ENCODE data around the gene CCDC28B.

Gene CCDC28B

DNA sequence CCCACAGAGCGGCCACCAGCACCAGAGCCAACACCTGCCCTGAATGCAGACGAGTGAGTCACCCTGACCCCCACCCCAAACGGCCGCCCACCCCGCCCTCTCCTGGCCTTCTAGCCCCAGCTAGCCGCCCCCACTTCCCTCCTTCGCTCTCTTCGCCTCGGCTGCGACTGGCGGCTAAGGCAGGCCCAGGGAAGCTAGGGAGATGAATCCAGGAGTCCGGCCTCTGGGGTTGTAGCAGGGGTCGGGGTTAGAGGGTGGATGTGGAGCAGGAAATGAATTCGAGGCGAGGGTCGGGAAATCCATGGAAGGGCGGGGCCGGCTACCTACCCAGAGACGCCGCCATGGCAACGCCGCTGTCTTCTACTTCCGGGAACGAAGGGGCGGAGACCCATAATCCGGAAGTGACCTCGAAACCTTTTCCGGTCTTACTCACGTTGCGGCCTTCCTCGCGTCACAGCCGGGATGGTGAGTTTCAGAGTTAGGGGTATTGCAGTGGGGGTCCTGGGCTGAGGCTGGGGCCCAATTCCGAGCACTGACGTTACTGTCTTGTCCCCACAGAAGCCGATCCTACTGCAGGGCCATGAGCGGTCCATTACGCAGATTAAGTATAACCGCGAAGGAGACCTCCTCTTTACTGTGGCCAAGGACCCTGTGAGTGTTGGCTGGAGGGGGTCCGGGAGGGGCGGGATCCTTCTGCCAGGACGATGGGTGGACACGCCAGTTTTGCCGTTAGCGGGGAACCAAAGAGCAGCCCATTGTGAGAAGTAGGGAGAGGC is 21.8 kb downstream of the CCDC28B start, which contains the start of the genes EIF3I and TMEM234:
EIF3I (plus strand) TSS at position 428 of the 776 bp plus-strand sequence; CDS start at position 463, 35 bp downstream.
TMEM234 (minus strand) TSS at position 374 of the 776 bp plus-strand sequence; CDS start at position 343, 31 bp downstream.
- peak; percentile 95 for DNase-seq (ENCODE audit: low spot score)

DNA sequence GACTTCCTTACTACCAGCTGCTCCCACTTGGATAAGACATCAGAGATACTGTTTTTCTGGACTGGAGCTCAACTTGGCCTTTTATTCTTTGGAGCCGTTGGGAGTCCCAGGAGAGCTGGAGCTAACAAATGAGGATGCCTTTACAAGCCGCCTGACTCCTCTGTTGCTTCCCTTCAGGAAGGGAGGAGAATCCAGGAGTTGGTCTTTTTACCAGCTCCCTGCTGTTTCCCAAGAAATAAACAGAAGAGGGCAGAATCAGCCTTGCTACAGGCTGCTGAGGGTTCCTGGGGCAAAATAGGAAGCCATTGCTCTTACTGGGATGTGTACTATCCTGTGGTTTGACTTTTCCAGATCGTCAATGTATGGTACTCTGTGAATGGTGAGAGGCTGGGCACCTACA is 23.3 kb downstream of the CCDC28B start:
- DNase-seq (ENCODE audit: low spot score), result no peak

DNA sequence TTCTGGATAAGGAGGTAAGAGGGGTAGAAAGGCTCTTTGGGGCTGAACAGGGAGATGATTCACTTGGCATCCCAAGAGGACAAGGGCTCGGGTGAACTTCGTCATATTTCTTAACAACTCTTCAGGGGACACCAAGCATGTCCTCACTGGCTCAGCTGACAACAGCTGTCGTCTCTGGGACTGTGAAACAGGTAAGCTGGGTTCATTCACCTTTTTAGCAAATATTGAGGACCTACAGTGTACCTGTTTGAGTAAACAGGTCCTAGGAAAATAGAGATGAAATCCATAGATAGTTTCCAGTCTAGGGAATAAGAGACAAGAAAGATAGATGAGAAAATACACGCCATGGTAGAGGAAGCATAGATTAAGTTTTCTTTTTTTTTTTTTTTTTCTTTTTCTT is 23.9 kb downstream of the CCDC28B start:
- DNase-seq (ENCODE audit: low spot score), result no peak

DNA sequence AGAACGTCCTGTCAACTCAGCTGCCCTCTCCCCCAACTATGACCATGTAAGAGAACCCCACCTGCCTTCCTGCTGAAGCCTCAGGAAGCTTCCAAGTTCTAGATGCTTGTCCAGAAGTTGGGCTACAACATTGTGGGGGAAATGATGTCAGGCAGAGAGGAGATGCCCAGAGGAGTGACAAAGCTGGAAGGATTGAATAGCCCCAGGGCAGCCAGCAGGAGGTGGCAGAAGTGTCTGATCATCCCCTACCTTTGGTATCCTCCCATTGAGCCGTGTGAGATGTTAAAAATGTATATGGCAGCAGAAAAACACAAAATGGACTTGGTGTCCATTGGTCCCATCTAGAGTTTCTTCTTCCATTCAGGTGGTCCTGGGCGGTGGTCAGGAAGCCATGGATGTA is 28.4 kb downstream of the CCDC28B start:
- DNase-seq (ENCODE audit: low spot score), result no peak

DNA sequence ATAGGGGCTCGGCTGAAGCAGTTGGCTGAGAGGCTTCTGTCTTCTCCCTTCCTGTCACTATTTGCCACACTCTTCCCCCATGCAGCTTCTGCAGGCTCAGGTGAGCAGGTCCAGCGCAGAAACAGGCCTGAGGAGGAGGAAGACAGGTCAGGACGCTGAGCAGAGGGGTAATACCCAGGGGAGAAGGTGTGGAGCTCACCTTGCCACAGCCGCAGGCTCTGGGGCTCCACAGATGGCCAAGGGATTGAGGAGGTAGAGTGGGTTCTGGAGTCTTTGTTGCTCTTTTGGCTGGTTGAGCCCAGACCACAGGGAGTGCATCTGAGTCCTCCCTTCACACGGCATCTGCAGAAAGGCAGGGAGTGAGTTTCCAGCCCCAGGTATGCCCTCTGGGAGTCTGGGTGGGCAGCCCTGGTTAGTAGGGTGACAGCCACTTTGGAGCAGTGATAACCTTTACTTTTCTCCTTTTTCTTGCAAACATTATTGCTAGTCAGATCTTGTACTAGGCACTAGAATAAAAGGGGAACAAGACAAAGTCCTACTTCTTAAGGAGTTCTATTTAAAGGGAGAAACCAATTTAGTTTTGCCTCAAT is 31.5 kb downstream of the CCDC28B start:
- DNase-seq (ENCODE audit: low spot score), result no peak

DNA sequence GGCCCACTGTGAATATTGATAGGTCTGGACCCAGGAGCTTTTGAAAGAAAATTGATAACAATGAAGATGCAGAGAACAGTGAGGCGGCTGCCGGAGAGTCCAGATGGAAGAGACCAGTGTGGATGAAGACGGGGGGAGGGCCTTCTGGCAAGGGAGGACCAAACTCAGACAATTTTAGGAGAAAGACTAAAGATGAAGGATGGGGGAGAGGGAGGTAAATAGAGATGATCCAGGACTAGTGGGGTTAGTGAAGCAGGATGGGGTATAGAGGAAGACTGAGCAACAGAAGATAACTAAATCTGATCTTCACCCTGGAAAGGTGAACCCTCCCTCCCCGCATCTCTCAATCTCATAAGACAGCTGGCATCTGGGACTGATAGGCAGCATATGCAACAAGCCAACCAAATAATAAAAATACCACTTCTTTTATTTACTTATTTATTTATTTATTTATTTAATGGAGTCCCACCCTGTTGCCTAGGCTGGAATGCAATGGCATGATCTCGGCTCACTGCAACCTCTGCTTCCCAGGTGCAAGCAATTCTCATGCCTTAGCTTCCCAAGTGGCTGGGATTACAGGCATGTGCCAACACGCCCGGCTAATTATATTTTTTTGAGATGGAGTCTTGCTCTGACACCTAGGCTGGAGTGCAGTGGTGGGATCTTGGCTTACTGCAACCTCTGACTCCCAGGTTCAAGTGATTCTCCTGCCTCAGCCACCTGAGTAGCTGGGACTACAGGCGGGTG is 32.3 kb downstream of the CCDC28B start:
- no peak for DNase-seq (ENCODE audit: low spot score)

DNA sequence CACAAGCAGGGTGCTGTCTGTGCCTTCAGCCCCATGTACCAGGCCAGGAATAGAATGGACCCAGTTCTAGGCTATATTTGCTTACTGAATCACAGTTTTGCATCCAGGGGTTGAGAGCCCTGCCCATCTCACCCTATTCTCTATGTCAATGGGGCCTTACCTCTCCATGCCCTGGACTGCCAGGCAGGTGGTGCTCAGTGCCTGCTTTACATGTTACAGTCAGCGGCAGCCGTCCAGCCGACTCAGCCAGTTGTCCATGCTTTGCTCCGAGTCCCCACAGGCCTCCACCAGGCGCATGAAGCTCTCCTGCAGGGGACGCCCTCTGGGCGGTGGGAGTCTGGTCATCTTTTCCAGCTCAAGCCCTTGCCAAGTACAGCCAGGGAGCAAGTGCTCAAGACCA is 34.4 kb downstream of the CCDC28B start:
- DNase-seq (ENCODE audit: low spot score), result no peak

DNA sequence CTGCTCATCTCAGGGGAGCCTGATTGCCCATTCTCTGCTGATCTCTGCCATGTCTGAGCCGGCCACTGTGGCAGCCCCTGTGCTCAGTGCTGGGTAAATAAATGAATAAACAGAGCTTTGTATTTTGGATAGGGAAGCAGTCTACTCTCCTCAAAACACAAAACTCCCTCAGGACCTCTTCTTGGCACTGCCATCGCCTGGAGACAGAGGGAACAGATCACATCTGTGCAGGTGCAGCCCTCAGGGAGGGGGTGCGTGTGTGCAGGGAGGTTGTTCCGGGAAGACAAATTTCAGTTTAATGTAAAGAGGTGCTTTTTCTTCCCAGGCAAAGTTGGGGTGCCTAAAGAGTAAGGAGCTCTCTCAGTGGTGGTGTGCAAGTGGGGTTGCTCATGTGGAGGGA is 38.9 kb downstream of the CCDC28B start:
- DNase-seq (ENCODE audit: low spot score), result no peak

DNA sequence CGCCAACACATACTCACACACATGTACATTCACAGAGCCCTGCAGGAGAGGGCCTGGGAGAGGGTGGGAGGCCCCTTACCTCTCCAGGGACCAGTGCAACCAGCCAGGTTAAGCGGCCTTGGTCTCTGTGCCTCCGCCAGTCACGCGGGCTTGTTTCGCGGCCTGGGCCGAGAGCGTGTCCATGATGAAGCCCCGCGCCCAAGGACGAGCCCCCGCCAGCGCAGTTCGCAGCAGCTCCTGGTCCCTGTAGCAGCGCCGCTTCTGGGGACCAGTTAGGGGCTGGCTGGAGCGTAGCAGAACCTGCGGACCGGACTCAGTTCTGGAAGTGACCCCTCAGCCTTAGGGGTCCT is 39.4 kb downstream of the CCDC28B start:
- DNase-seq (ENCODE audit: low spot score), result no peak

DNA sequence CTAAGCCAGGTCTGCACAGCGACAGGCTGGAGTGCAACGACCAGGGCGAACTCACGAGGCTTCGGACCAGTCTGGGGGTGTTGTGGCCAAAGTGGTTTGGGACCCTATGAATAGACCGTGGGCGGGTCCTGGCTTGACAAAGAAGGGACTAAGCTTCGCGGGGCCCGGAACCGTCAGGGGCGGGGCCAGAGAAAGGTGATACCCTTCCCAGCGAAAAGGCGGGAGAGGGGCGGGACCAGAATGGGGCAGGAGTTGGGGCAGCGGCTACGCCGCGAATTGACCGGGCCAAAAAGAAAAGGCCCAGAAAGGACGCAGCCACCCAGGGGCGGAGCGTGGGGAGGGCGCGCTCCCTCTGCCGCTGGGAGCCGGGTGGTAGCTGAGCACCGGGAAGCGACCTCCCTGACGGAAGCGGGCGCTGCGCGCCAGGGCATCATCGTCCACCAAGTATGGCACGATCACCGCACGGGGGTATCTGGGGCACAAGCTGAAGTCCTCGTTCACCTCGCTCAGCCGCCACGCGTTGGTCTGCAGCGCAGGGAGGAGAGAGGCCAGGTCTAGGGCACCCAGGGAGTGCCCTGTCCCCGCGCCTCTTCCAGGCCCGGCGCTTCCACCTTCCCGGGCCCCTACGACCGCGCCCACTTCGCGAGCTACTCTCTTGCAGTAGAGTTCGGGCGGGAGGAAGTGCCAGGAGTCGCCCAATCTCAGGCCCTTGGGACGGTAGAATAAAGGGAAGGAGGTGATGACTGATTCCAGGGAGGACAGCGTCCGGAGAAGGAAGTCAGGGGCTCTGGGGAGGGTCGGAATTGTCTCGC is 40.0 kb downstream of the CCDC28B start:
- peak; percentile 79 for DNase-seq (ENCODE audit: low spot score)

DNA sequence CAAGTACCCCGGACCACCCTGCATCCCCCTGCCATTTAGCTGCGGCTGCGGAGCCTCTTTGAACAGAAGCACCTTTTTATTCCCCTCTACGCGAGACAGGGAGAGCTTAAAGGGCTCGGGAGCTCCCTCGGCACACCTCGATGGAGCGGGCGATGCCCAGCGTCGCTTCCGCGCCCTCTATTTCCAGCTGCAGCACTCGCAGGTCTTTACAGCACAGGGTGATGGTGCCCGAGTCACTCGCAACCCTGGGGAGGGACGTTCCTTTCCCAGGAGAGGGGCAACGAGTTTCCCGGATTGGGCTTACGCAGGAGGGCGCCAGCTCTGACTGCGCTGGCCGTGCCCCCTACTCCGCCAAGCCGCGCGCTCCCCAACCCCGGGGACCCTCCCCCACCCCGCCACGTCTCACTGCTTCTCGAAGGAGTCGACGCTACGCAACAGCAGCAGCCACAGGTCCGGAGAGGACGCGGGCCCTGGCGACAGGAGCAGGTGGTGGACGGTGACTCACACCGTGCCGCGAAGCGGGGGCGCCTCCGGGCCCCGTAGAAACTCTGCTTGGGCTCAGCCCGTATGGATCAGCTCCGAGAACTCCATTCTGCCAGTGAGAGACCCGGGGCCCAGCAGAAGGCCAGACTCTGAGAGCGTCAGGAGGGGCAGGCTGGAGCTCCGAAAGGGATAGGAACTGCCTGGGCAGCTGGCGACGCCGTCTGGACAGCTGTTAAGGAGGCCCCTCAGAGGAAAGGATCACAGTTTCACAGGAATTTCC is 40.8 kb downstream of the CCDC28B start:
- peak; percentile 82 for DNase-seq (ENCODE audit: low spot score)

DNA sequence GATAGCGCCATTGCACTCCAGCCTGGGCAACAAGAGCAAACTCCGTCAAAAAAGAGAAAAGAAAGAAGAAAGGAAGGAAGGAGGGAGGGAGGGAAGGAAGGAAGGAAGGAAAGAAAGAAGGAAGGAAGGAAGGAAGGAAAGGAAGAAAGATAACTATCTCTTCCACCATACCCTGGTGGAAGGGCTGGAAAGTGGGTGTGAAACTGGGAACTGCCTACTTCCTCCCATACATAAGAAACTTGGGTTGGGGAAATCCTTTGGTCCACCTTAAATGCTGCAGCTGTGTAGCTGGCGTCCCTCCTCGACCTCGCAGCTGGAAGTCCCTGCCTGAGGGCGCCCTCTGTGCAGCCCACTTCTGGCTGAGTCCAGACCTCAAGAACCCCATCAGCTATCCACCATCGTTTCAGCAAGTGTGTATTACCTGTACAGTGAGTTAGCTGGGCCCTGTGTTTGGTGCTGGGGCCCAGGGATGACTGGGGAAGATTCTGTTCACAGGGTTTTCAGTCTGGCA is 42.0 kb downstream of the CCDC28B start:
- no peak for DNase-seq (ENCODE audit: low spot score)

DNA sequence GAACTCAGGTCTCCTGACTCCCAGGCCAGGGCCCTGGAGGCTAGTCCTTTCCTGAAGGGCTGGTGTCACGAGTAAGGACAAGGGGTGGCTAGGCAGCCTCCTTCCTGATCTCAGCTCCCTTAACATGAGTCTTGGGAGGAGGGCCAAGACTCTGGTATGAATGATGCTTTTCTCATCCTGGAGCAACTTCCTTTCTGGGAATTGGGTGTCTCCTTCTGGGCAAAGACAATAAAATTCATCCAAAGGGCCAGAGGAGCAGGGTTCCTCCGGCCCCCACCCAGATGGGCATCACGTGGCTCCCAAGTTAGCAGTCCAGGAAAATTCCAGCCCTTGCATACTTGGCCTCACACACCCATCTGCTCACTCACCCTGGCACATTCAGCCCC is 46.5 kb downstream of the CCDC28B start, which contains the start of gene FAM167B:
FAM167B (plus strand) TSS at position 335 of the 386 bp plus-strand sequence. CDS start 200 bp downstream, outside the sequence.
- DNase-seq (ENCODE audit: low spot score), result no peak

DNA sequence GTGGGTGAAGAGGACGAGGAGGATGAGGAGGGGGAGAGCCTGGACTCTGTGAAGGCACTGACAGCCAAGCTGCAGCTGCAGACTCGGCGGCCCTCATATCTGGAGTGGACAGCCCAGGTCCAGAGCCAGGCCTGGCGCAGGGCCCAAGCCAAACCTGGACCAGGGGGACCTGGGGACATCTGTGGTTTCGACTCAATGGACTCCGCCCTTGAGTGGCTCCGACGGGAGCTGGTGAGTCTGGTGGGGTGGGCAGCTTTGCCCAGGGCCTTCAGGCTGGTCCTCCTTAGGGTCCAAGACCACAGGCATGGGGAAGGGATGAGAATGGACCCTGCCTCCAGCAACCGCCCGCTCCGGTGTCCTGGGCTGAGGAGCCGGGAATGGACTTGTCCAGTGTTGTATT is 47.1 kb downstream of the CCDC28B start:
- DNase-seq (ENCODE audit: low spot score), result no peak

DNA sequence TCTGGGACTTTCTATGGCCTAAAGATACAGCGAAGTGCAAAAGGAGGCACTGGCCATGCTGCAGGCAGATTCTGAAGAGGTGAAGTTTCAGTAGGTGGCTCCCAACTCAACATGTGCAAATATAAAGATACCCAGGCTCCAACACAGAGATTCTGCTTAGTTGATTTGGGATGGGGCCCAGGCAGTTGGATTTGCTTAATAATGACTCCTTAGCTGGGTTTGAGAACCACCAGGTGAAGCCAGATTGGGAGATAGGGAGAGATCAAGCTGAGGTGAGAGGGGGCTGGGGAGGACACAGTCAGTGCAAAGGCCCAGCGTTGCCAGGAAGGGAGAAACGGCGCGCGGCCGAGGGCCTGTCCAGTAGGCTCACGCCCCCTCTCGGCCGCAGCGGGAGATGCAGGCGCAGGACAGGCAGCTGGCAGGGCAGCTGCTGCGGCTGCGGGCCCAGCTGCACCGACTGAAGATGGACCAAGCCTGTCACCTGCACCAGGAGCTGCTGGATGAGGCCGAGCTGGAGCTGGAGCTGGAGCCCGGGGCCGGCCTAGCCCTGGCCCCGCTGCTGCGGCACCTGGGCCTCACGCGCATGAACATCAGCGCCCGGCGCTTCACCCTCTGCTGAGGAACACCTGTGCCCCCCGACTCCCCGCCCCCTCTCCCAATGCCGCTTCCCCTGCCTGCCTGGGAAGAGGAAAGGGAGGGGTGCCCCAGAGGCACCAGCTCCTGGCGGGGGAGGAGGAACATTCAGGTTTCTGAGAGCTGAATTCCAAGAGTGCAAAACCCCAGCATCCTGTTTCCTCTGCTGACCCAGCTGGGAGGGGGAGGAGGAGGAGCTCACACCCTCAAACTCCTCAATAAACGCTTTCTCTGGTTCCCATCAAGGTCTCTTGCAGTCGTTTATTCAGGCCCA is 47.8 kb downstream of the CCDC28B start:
- DNase-seq (ENCODE audit: low spot score), result peak; percentile 76

DNA sequence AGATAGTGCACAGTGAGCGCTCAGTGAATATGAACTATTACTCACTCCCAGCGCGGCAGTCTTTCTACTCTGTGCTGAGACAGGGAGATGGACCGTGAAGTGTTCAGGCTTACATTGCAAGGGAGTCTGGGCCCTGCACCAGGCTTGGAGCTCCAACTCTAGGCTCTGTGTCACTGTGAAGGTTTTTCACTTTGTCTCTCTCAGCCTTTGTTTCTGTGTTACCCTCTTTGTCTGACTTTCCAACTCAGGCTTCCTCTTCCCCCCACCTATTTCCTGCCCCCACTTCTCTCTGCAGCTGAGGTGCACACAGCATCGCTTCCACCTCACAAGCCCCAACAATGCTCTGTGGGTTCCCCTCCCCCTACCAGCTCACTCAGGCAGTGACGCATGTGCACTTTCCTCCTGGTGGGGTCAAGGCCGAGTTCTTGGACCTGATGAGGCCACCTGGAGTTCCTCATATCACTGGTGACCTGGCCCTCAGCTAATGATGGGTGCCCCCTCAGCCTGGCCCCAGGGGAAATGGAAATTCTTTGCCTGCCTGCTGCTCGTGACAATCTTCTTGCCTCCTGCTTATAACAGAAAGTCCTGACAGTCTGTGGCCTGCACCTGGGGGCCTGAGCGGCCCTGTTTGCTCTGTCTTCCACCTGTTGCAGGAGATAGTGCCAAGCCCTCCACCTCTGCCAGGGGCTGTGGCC is 49.6 kb downstream of the CCDC28B start:
- DNase-seq (ENCODE audit: low spot score), result no peak

DNA sequence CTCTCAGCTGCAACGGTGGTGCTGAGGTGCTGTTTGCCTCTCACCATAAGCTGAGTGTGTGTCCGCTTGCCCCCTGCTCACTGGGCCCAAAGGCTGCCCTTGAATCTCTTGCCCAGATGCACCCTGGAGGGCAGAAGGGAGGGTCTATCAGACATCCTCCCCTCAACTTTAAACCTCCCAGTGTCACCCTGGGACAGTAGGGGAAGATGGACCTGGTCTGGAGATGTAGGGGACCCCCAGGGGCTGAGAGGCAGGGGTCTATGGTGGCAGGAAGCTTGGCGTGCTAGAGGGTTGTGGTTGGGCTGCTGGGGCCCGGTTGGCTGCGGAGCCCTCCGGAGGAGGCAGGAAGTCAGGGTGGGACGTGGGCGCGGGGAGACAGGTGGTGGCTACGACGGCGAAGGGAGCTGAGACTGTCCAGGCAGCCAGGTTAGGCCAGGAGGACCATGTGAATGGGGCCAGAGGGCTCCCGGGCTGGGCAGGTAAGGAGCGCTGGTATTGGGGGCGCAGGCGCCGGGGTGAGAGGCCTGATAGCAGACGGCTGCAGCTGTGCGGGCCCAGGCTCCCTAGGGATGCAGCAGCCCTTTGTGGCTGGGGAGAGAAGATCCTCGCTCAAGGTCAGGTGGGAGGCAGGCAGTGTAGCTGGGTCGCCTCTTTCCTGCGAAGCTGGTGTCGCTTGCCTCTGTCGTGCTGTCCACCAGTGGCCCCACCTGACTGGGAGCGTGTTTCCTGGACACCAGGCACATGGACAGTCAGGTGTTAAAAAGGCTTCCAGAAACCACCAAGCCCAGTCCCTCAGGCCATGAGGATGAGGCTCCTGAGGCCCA is 50.7 kb downstream of the CCDC28B start, which contains the start of gene LCK:
LCK (plus strand) TSS at position 373 of the 824 bp plus-strand sequence. CDS start 23,065 bp downstream, outside the sequence.
- no peak for DNase-seq (ENCODE audit: low spot score)

Measured in left forelimb (tissue), 1 donor.